ENCODE data around the gene REM2. TPM values are rescaled to one million over a fixed set of nuclear protein-coding genes. Genes with fewer than 3 reads are reported as not detected.

The REM2 gene
- total RNA-seq, 1 experiment from 2014 or later, result 1.2 TPM

GRCh38 chr14:22835505-22835904, 47.5 kb upstream of the REM2 start:
- Mint-ChIP-seq H3K36me3 (ENCODE audit: insufficient read depth in 1 of 3, low read depth in 3 of 3) (peaks cover 18 to 40% (median 32%) of the 10 kb centered on the region in 3 experiments; a peak in 6 of 7 replicates), H3K4me1 (peaks cover 32 to 36% of the 10 kb centered on the region in 2 experiments), H3K9me3 (no peaks in the 10 kb centered on the region), H3K27me3 (ENCODE audit: low read depth) (no peaks in the 10 kb centered on the region), H3K27ac (peak overlapping the region in 2 of 3 experiments; percentile 26 to 30; a peak in 3 of 7 replicates), H3K4me3 (peak overlapping the region; percentile 95 to 99; a peak in 3 of 5 replicates)
- Histone ChIP-seq H3K9ac (ENCODE audit: extremely low read depth, insufficient read length, low read length) (no peak overlapping the region), H2BK20ac (ENCODE audit: low read depth, low read length, poor library complexity, severe bottlenecking) (no peak overlapping the region), H2AK5ac (ENCODE audit: insufficient read length, low read length) (no peak overlapping the region), H3T11ph (ENCODE audit: low read length) (no peak overlapping the region), H3K4me1 (ENCODE audit: insufficient read depth, low read length) (peaks cover 9% of the 10 kb centered on the region; the same call in 1 of the 2 replicates), H4K91ac (ENCODE audit: insufficient read length, low read depth, low read length) (no peak overlapping the region), H2BK120ac (ENCODE audit: low read depth, low read length, poor library complexity, severe bottlenecking) (no peak overlapping the region), H3K79me1 (ENCODE audit: insufficient read depth, low read depth, low read length, poor library complexity, severe bottlenecking) (no peaks in the 10 kb centered on the region), H2AFZ (ENCODE audit: low read length) (no peak overlapping the region), H3K23me2 (ENCODE audit: insufficient read length, low read depth, low read length, poor library complexity, severe bottlenecking) (peaks cover 14% of the 10 kb centered on the region), H4K8ac (replicated peaks; ENCODE audit: insufficient read length, low read depth, low read length) (no peak overlapping the region), H2BK5ac (ENCODE audit: insufficient read length, low read length) (no peak overlapping the region), H3K27me3 (ENCODE audit: insufficient read depth, low read length) (no peaks in the 10 kb centered on the region), H2BK12ac (ENCODE audit: insufficient read length, low read depth, low read length) (no peak overlapping the region), H4K5ac (ENCODE audit: insufficient read length, low read depth, low read length) (no peak overlapping the region), H3K18ac (ENCODE audit: insufficient read length, low read depth, low read length) (no peak overlapping the region), H3K14ac (ENCODE audit: insufficient read depth, low read length) (no peak overlapping the region), H3K79me2 (ENCODE audit: insufficient read depth, low read length) (peaks cover 2% of the 10 kb centered on the region; the same call in 1 of the 2 replicates), H3K56ac (ENCODE audit: insufficient read length, low read depth, low read length) (no peak overlapping the region), H3K27ac (ENCODE audit: insufficient read length, low read depth, low read length) (no peak overlapping the region), H3K9me3 (ENCODE audit: control insufficient read depth, low read depth, low read length) (no peaks in the 10 kb centered on the region), H4K20me1 (ENCODE audit: control insufficient read depth, insufficient read depth, insufficient read length) (no peaks in the 10 kb centered on the region), H3K4me2 (ENCODE audit: insufficient read depth, insufficient read length, low read length) (peak overlapping the region; percentile 81), H2BK15ac (ENCODE audit: low read depth, low read length) (no peak overlapping the region), H3K4ac (ENCODE audit: low read depth, low read length) (no peak overlapping the region), H3K23ac (ENCODE audit: insufficient read length, low read depth, low read length) (no peak overlapping the region)
- WGBS (ENCODE audit: extremely low coverage, insufficient read length, low lambda C conversion rate), result no CpG with 5 or more reads among the region's 3 CpGs
- no peak for DNase-seq
- TF ChIP-seq, protein P1, sequence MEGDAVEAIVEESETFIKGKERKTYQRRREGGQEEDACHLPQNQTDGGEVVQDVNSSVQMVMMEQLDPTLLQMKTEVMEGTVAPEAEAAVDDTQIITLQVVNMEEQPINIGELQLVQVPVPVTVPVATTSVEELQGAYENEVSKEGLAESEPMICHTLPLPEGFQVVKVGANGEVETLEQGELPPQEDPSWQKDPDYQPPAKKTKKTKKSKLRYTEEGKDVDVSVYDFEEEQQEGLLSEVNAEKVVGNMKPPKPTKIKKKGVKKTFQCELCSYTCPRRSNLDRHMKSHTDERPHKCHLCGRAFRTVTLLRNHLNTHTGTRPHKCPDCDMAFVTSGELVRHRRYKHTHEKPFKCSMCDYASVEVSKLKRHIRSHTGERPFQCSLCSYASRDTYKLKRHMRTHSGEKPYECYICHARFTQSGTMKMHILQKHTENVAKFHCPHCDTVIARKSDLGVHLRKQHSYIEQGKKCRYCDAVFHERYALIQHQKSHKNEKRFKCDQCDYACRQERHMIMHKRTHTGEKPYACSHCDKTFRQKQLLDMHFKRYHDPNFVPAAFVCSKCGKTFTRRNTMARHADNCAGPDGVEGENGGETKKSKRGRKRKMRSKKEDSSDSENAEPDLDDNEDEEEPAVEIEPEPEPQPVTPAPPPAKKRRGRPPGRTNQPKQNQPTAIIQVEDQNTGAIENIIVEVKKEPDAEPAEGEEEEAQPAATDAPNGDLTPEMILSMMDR (conservative IDR thresholded peaks at IDR 0.05), result no peak
